HepG2 (cell line): ENCODE data around the gene CEP131. TPM values are rescaled to one million over a fixed set of nuclear protein-coding genes. Genes with fewer than 3 reads are reported as not detected.

Source experiments
- E2F2 ChIP-seq: sonication (generic); formaldehyde crosslinking; IDR thresholded peaks from 2 replicates; pipeline ENCODE4 v1.4.0; 2020; ENCODE audit warnings: missing genetic modification reagents, borderline replicate concordance
- FOXC1 ChIP-seq: sonication (generic); formaldehyde crosslinking; IDR thresholded peaks from 2 replicates; pipeline ENCODE4 v1.8.0; 2022; ENCODE audit warnings: mild to moderate bottlenecking, missing genetic modification reagents, borderline replicate concordance
- FOXO4 ChIP-seq: sonication (generic); formaldehyde crosslinking; conservative IDR thresholded peaks from 2 replicates; pipeline ENCODE4 v1.8.1; 2023; ENCODE audit warnings: missing genetic modification reagents
- HMG20A ChIP-seq: IDR thresholded peaks from 2 replicates; pipeline ENCODE4 v1.6.1; 2016; ENCODE audit warnings: borderline replicate concordance
- HNF4G ChIP-seq, 2 experiments: sonication (generic) in 1 of 2; formaldehyde crosslinking in 1 of 2; IDR thresholded peaks; 2 replicates each; pipeline versions ENCODE4 v1.4.0 to v1.6.1; 2011 to 2020; ENCODE audit warnings: borderline replicate concordance in 2 of 2, low read depth in 2 of 2, mild to moderate bottlenecking in 2 of 2, low read length in 1 of 2, missing genetic modification reagents in 1 of 2, moderate library complexity in 1 of 2
- MTA1 ChIP-seq: sonication (generic); formaldehyde crosslinking; IDR thresholded peaks from 2 replicates; pipeline ENCODE4 v1.4.0; 2020; ENCODE audit warnings: missing genetic modification reagents, mild to moderate bottlenecking, borderline replicate concordance
- MYNN ChIP-seq: sonication (generic); formaldehyde crosslinking; IDR thresholded peaks from 2 replicates; pipeline ENCODE4 v1.4.0; 2020; ENCODE audit warnings: mild to moderate bottlenecking, low read depth, missing genetic modification reagents
- NFE2L1 ChIP-seq: sonication (generic); formaldehyde crosslinking; IDR thresholded peaks from 2 replicates; pipeline ENCODE4 v1.4.0; 2020; ENCODE audit warnings: missing genetic modification reagents, mild to moderate bottlenecking, borderline replicate concordance
- PRMT3 ChIP-seq: sonication (generic); formaldehyde crosslinking; IDR thresholded peaks from 2 replicates; pipeline ENCODE4 v1.8.1; 2022; ENCODE audit warnings: low read depth, mild to moderate bottlenecking, moderate library complexity, missing genetic modification reagents, borderline replicate concordance
- SIN3B ChIP-seq: fragments of 150-350 bp; IDR thresholded peaks from 2 replicates; pipeline ENCODE4 v1.6.1; 2014; ENCODE audit warnings: low read length
- SMAD9 ChIP-seq: sonication (generic); formaldehyde crosslinking; IDR thresholded peaks from 2 replicates; pipeline ENCODE4 v1.5.1; 2020; ENCODE audit warnings: mild to moderate bottlenecking, missing genetic modification reagents
- SRSF9 ChIP-seq: fragments of 200-400 bp; formaldehyde crosslinking; IDR thresholded peaks from 2 replicates; pipeline ENCODE4 v1.6.1; 2018; ENCODE audit warnings: borderline replicate concordance, mild to moderate bottlenecking, low read depth, low read length; ENCODE audit not compliant: insufficient read depth, poor library complexity, severe bottlenecking
- TEAD2 ChIP-seq: sonication (generic); formaldehyde crosslinking; IDR thresholded peaks from 2 replicates; pipeline ENCODE4 v1.9.0; 2021; ENCODE audit warnings: missing genetic modification reagents
- TRIM24 ChIP-seq: sonication (generic); formaldehyde crosslinking; IDR thresholded peaks from 2 replicates; pipeline ENCODE4 v1.8.0; 2022; ENCODE audit warnings: mild to moderate bottlenecking, missing genetic modification reagents
- ZBTB26 ChIP-seq: IDR thresholded peaks from 2 replicates; pipeline ENCODE4 v1.6.1; 2016; ENCODE audit warnings: missing compliant biosample characterization, missing genetic modification reagents, borderline replicate concordance
- ZBTB38 ChIP-seq: sonication (generic); formaldehyde crosslinking; IDR thresholded peaks from 2 replicates; pipeline ENCODE4 v1.5.1; 2020; ENCODE audit warnings: mild to moderate bottlenecking, missing genetic modification reagents
- ZNF282 ChIP-seq: fragments of 450-650 bp; IDR thresholded peaks from 2 replicates; pipeline ENCODE4 v1.6.1; 2018; ENCODE audit not compliant: partially characterized antibody
- ZNF343 ChIP-seq: sonication (generic); formaldehyde crosslinking; IDR thresholded peaks from 2 replicates; pipeline ENCODE4 v1.4.0; 2020; ENCODE audit warnings: mild to moderate bottlenecking, missing genetic modification reagents
- ZNF572 ChIP-seq: sonication (generic); formaldehyde crosslinking; IDR thresholded peaks from 2 replicates; pipeline ENCODE4 v1.5.1; 2020; ENCODE audit warnings: mild to moderate bottlenecking, missing genetic modification reagents
- ZNF652 ChIP-seq: IDR thresholded peaks from 2 replicates; pipeline ENCODE4 v1.6.1; 2016; ENCODE audit warnings: low read depth, borderline replicate concordance
- ZNF660 ChIP-seq: sonication (generic); formaldehyde crosslinking; IDR thresholded peaks from 2 replicates; pipeline ENCODE4 v1.5.1; 2020; ENCODE audit warnings: mild to moderate bottlenecking, low read depth, missing genetic modification reagents, borderline replicate concordance
- polyA plus RNA-seq, 8 experiments: library from polyadenylated mRNA; depleted of rRNA in 3 of 8; stranded (reverse) in 7 of 8; unstranded in 1 of 8; fragments of >200 nt; fragmentation: Illumina TruSeq in 4 of 8; extraction: Trizol in 4 of 8; gene quantifications; 2 replicates each; pipeline versions ENCODE4 v1.2.1 to v1.2.3, GENCODE V29; 2011 to 2016; ENCODE audit warnings: low read depth in 4 of 8, missing spikeins in 1 of 8, mixed read lengths in 1 of 8; ENCODE audit not compliant: insufficient read depth in 1 of 8
- total RNA-seq, 5 experiments: library from RNA; depleted of rRNA; stranded (reverse); fragments of >200 nt; fragmentation: Illumina TruSeq; extraction: Trizol; gene quantifications; 2 replicates each; pipeline ENCODE4 v1.2.3, GENCODE V29; 2016; ENCODE audit warnings: low read depth in 1 of 5
- TF ChIP-seq, protein P1 (sequence below): sonication (generic); formaldehyde crosslinking; IDR thresholded peaks from 2 replicates; pipeline ENCODE4 v1.4.0; 2020; ENCODE audit warnings: missing genetic modification reagents
- TF ChIP-seq, protein P2 (sequence below): sonication (generic); formaldehyde crosslinking; conservative IDR thresholded peaks from 2 replicates; pipeline ENCODE4 v1.4.0; 2020; ENCODE audit warnings: missing genetic modification reagents
- TF ChIP-seq, protein P3 (sequence below): IDR thresholded peaks from 2 replicates; pipeline ENCODE4 v1.6.1; 2016; ENCODE audit warnings: mild to moderate bottlenecking, missing biosample characterization, missing genetic modification reagents

The CEP131 gene
- total and polyA plus RNA-seq, 2 of the 13 experiments (the other 11 are each of a cell fraction or from before 2014, with no cell fraction given): 5.0 to 16.8 TPM

DNA sequence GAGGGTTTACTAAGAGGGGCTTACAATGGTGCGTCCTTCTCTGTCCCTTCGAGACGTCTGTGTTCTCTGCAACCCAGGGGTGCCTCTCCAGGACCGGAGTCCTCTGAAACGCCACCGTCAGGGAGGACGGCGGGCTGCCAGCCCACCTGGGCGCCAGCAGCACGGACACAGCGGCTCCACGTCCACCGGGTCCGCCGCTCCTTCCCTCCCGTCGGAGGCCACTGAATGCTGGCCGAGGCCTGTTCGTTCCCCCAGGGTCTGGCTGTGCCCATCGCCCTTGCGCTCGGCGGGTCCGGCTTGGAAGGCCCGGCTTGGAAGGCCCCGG lies 15.7 kb upstream of the CEP131 start (continued):
- TF ChIP-seq SIN3B (no peak), ZNF282 (no peak), ZNF572 (CRISPR knock-in tag) (no peak), TEAD2 (CRISPR knock-in tag) (no peak), ZNF660 (CRISPR knock-in tag) (no peak), ZNF652 (CRISPR knock-in tag) (no peak), HNF4G (IDR thresholded peaks at IDR 0.05; ENCODE audit: borderline replicate concordance, low read depth, low read length) (no peak), HNF4G (CRISPR knock-in tag; IDR thresholded peaks at IDR 0.05; ENCODE audit: borderline replicate concordance, low read depth) (no peak), MYNN (CRISPR knock-in tag) (no peak), FOXC1 (CRISPR knock-in tag) (no peak), SRSF9 (no peak), FOXO4 (CRISPR knock-in tag) (no peak), ZNF343 (CRISPR knock-in tag) (0 out of 2 replicates have a peak, but pooled peaks have one; percentile 11), NFE2L1 (no peak), PRMT3 (CRISPR knock-in tag) (no peak), MTA1 (CRISPR knock-in tag) (0 out of 2 replicates have a peak, but pooled peaks have one; percentile 63), TRIM24 (CRISPR knock-in tag) (no peak), ZBTB38 (CRISPR knock-in tag) (no peak; the same call in 1 of the 2 replicates), ZBTB26 (CRISPR knock-in tag) (no peak), SMAD9 (no peak), E2F2 (CRISPR knock-in tag) (no peak; the same call in 1 of the 2 replicates), HMG20A (CRISPR knock-in tag) (no peak)
- TF ChIP-seq, protein P1, sequence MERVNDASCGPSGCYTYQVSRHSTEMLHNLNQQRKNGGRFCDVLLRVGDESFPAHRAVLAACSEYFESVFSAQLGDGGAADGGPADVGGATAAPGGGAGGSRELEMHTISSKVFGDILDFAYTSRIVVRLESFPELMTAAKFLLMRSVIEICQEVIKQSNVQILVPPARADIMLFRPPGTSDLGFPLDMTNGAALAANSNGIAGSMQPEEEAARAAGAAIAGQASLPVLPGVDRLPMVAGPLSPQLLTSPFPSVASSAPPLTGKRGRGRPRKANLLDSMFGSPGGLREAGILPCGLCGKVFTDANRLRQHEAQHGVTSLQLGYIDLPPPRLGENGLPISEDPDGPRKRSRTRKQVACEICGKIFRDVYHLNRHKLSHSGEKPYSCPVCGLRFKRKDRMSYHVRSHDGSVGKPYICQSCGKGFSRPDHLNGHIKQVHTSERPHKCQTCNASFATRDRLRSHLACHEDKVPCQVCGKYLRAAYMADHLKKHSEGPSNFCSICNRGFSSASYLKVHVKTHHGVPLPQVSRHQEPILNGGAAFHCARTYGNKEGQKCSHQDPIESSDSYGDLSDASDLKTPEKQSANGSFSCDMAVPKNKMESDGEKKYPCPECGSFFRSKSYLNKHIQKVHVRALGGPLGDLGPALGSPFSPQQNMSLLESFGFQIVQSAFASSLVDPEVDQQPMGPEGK (CRISPR knock-in tag): no peak
- TF ChIP-seq, protein P2, sequence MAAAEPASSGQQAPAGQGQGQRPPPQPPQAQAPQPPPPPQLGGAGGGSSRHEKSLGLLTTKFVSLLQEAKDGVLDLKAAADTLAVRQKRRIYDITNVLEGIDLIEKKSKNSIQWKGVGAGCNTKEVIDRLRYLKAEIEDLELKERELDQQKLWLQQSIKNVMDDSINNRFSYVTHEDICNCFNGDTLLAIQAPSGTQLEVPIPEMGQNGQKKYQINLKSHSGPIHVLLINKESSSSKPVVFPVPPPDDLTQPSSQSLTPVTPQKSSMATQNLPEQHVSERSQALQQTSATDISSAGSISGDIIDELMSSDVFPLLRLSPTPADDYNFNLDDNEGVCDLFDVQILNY: no peak
- TF ChIP-seq, protein P3, sequence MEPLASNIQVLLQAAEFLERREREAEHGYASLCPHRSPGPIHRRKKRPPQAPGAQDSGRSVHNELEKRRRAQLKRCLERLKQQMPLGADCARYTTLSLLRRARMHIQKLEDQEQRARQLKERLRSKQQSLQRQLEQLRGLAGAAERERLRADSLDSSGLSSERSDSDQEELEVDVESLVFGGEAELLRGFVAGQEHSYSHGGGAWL (CRISPR knock-in tag): no peak
